Endometrial microvascular endothelial cells (primary cell): ENCODE measurements around the gene SDCBP2. TPM values are rescaled to one million over a fixed set of nuclear protein-coding genes. Genes with fewer than 3 reads are reported as not detected.

ENCODE experiments used
- in situ Hi-C: cut with HindIII; loops from 2 replicates; pipeline ENCODE4 v1.10.0; 2017; ENCODE audit warnings: low sequenced_read_pairs, low pct_unique_long_range_greater_than_20kb; ENCODE audit errors: inconsistent ontology term
- total RNA-seq: library from RNA; depleted of rRNA; stranded (reverse); fragments of >200 nt; gene quantifications from one replicate; pipeline ENCODE4 v1.2.3, GENCODE V29; 2015; ENCODE audit errors: inconsistent ontology term

The SDCBP2 gene
- total RNA-seq, 1 donor from 2014 or later: 16.6 TPM

GRCh38 chr20:1266167-1266973 lies 62.6 kb downstream of the SDCBP2 start, which contains the start of gene SNPH:
Gene SNPH (plus strand): TSS chr20:1266294. CDS start chr20:1296240, 29,946 bp downstream.
- in situ Hi-C loops: no loop called here

GRCh38 chr20:1265916-1266166 lies 63.1 kb downstream of the SDCBP2 start:
- in situ Hi-C loops: no loop called here

GRCh38 chr20:1265226-1265915 lies 63.6 kb downstream of the SDCBP2 start:
- in situ Hi-C loops: no loop called here

DNA sequence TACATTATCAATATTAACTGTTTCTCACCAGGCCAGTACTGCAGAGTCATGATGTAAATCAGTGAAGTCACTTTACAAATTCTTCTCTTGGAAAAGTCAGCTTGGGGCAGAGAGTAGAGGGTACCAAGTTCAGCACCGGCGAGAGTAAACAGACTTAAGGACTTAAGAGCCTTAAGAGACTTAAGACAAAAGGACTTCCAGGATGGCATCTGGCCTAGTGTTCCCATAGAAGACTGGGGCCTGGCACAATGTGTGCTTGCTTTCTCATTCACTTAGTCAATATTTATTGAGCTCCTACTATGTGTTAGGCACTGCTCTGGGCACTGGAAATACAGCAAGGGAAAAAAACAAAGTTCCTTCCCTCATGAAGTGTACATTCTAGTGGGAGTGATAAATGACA lies 64.2 kb downstream of the SDCBP2 start:
- in situ Hi-C loops: no loop called here

DNA sequence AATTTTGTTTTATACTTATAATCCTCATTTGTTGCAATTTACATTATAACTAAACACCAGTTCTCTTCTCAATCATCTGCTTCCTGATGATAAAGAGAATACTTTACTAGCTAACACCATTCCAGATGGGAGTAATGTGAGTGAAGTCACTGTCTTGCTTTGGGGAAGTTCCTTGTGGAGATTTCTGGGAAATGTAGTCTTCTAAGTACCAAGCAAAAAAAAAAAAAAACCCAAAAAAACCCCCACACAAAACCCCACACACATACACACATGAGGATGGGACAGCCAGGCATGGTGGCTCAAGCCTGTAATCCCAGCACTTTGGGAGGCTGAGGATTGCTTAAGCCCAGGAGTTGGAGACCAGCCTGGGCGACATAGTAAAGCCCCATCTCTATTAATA lies 65.1 kb downstream of the SDCBP2 start:
- in situ Hi-C loops: no loop called here

Other genes with a start within 250 kb of the SDCBP2 start
- gene PSMF1, start 210.5 kb downstream of the SDCBP2 start, total RNA-seq: 198 TPM
- not detected for gene TMEM74B, start 144.2 kb downstream of the SDCBP2 start, total RNA-seq
- gene C20orf202, start 125.7 kb downstream of the SDCBP2 start, total RNA-seq: not detected
- not detected for gene RAD21L1, start 103.1 kb downstream of the SDCBP2 start, total RNA-seq
- gene SNPH, start 62.8 kb downstream of the SDCBP2 start, total RNA-seq: 11.9 TPM
- gene FKBP1A, start 63.9 kb upstream of the SDCBP2 start, total RNA-seq: 511 TPM
- 54.2 TPM for gene NSFL1C, start 137.7 kb upstream of the SDCBP2 start, total RNA-seq
- 0.19 TPM for gene SIRPB2, start 162.3 kb upstream of the SDCBP2 start, total RNA-seq
- not detected for gene SIRPD, start 228.6 kb upstream of the SDCBP2 start, total RNA-seq